Neural crest cell (in vitro differentiated cells): ENCODE data around the gene RIT2. TPM values are rescaled to one million over a fixed set of nuclear protein-coding genes. Genes with fewer than 3 reads are reported as not detected.
"Not testable (repeated sequence)": the region's sequence is repeated elsewhere in the genome, so short reads cannot be mapped to it uniquely, and the experiment has no call there.

Experiments
- DNase-seq: peaks from one replicate; pipeline ENCODE4 v3.0.0; 2021; ENCODE audit warnings: low read depth, mixed read lengths, low spot score
- H3K27ac Mint-ChIP-seq: one replicate; pipeline ENCODE4 v1.8.0; 2021; ENCODE audit warnings: mild to moderate bottlenecking, mixed read lengths; ENCODE audit not compliant: unreplicated experiment
- H3K27me3 Mint-ChIP-seq: 2 replicates; pipeline ENCODE4 v1.8.0; 2021; ENCODE audit warnings: low read depth, mild to moderate bottlenecking, mixed read lengths
- H3K36me3 Mint-ChIP-seq: 2 replicates; pipeline ENCODE4 v1.8.0; 2021; ENCODE audit warnings: low read depth, mild to moderate bottlenecking, mixed read lengths
- H3K4me1 Mint-ChIP-seq: 2 replicates; pipeline ENCODE4 v1.8.0; 2021; ENCODE audit warnings: mixed read lengths
- H3K4me3 Mint-ChIP-seq: one replicate; pipeline ENCODE4 v1.8.0; 2021; ENCODE audit warnings: mild to moderate bottlenecking, mixed read lengths
- H3K9me3 Mint-ChIP-seq: 2 replicates; pipeline ENCODE4 v1.8.0; 2021; ENCODE audit warnings: mixed read lengths
- CTCF ChIP-seq: fragments of 200-600 bp; sonication (generic); conservative IDR thresholded peaks from 2 replicates; pipeline ENCODE4 v1.5.0; 2021; ENCODE audit warnings: antibody characterized with exemption, mild to moderate bottlenecking
- total RNA-seq: library from RNA; stranded (reverse); gene quantifications from 2 replicates; pipeline ENCODE4 v1.2.1, GENCODE V29; 2021

The RIT2 gene
- total RNA-seq, 1 donor from 2014 or later: not detected

GRCh38 chr18:42801706-42802105 lies 313.8 kb downstream of the RIT2 start:
- Mint-ChIP-seq H3K4me3 (no peak overlapping the region), H3K27me3 (no peaks in the 10 kb centered on the region), H3K36me3 (no peaks in the 10 kb centered on the region), H3K9me3 (no peaks in the 10 kb centered on the region), H3K27ac (no peak overlapping the region), H3K4me1 (peaks cover 8% of the 10 kb centered on the region)
- TF ChIP-seq CTCF: no peak
- DNase-seq: no peak

- no peaks in the 10 kb centered on the region for H3K36me3 Mint-ChIP-seq
- no peaks in the 10 kb centered on the region for H3K27me3 Mint-ChIP-seq
- no peak for DNase-seq
- no peak overlapping the region for H3K27ac Mint-ChIP-seq
- peaks cover 4% of the 10 kb centered on the region for H3K4me1 Mint-ChIP-seq
- H3K9me3 Mint-ChIP-seq: no peaks in the 10 kb centered on the region
- TF ChIP-seq CTCF: no peak
- no peak overlapping the region for H3K4me3 Mint-ChIP-seq
Measured at GRCh38 chr18:42798606-42799170, 316.8 kb downstream of the RIT2 start.

DNA sequence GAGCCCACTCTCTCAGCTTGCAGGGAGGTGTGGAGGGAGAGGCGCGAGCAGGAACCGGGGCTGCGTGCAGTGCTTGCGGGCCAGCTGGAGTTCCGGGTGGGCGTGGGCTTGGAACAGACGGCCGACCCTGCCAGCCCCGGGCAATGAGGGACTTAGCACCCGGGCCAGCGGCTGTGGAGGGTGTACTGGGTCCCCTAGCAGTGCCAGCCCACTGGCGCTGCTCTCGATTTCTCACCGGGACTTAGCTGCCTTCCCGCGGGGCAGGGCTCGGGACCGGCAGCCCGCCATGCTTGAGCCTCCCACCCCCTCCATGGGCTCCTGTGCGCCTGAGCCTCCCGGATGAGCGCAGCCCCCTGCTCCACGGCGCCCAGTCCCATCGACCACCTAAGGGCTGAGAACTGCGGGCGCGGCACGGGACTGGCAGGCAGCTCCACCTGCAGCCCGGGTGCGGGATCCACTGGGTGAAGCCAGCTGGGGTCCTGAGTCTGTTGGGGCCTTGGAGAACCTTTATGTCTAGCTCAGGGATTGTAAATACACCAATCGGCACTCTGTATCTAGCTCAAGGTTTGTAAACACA lies 320.2 kb downstream of the RIT2 start:
- not testable (repeated sequence) for DNase-seq

GRCh38 chr18:42792731-42793130 lies 322.8 kb downstream of the RIT2 start:
- no peak overlapping the region for H3K4me3 Mint-ChIP-seq
- no peaks in the 10 kb centered on the region for H3K27me3 Mint-ChIP-seq
- peaks cover 4% of the 10 kb centered on the region for H3K36me3 Mint-ChIP-seq
- no peak for DNase-seq
- TF ChIP-seq CTCF: no peak
- H3K4me1 Mint-ChIP-seq: no peaks in the 10 kb centered on the region
- no peak overlapping the region for H3K27ac Mint-ChIP-seq
- H3K9me3 Mint-ChIP-seq: peaks cover 7% of the 10 kb centered on the region

More for the DNA sequence above, 320.2 kb downstream of the RIT2 start:
- H3K27ac Mint-ChIP-seq, H3K36me3 Mint-ChIP-seq, H3K4me1 Mint-ChIP-seq, H3K9me3 Mint-ChIP-seq, H3K4me3 Mint-ChIP-seq, H3K27me3 Mint-ChIP-seq: not testable (repeated sequence)

DNA sequence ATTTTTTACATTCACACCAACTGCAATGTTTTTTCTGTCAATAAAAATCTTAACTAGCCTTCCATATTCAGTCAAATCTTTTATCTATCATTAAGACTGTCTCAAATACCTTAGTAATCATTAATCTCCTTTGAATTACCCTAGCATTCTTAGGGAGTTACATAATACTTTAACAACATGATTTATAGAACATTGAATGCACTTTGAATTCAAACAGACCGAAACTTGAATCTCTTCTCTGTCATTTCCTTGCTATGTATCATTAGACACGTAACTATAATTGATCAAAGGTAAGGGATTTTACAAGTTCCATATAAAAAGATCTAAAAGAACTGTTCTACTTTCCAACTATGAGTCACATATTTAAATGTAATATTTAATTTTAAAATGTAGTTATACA lies 330.9 kb downstream of the RIT2 start:
- H3K27me3 Mint-ChIP-seq: no peaks in the 10 kb centered on the region
- peaks cover 3% of the 10 kb centered on the region for H3K9me3 Mint-ChIP-seq
- DNase-seq: no peak
- H3K4me1 Mint-ChIP-seq: peaks cover 1% of the 10 kb centered on the region
- H3K36me3 Mint-ChIP-seq: peaks cover 2% of the 10 kb centered on the region
- H3K27ac Mint-ChIP-seq: no peak overlapping the region
- no peak for TF ChIP-seq CTCF
- H3K4me3 Mint-ChIP-seq: no peak overlapping the region

DNA sequence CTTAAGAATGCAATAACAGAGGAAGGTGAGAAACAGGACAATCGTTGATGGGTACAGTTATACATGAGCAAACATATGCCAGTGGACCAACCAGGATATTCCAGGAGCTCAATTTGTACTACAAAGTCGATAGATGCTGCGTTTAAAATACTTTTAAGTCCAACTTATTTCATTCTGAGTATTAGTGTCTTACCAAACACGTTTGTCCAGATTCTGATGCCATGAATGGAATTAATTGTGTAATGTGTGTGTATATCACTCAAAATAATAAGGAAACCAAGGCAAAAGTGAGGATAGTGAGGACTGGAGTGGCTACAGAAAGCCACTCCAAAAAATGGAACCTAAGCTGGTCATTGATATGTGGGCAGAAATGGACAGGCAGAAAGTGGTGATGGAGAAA lies 332.6 kb downstream of the RIT2 start:
- Mint-ChIP-seq H3K36me3 (no peaks in the 10 kb centered on the region), H3K4me3 (no peak overlapping the region), H3K4me1 (peaks cover 15% of the 10 kb centered on the region), H3K27ac (no peak overlapping the region), H3K27me3 (no peaks in the 10 kb centered on the region), H3K9me3 (peaks cover 5% of the 10 kb centered on the region)
- TF ChIP-seq CTCF: no peak
- DNase-seq: no peak
